H4 (cell line): ENCODE measurements around the gene TNFRSF1B. TPM values are rescaled to one million over a fixed set of nuclear protein-coding genes. Genes with fewer than 3 reads are reported as not detected.
"Not testable (repeated sequence)": the region's sequence is repeated elsewhere in the genome, so short reads cannot be mapped to it uniquely, and the experiment has no call there.

Experiments used
- DNase-seq: peaks from one replicate; pipeline ENCODE4 v3.0.0-alpha.2; 2015; ENCODE audit warnings: low spot score
- total RNA-seq: library from RNA; depleted of rRNA; stranded (reverse); fragments of >200 nt; shearing (Covaris generic); gene quantifications from 2 replicates; pipeline ENCODE4 v1.2.3, GENCODE V29; 2014

Gene TNFRSF1B
- total RNA-seq, 1 experiment from 2014 or later, result 0.93 TPM

- no peak for DNase-seq
These were observed 53.0 kb downstream of the TNFRSF1B start for GRCh38 chr1:12219800-12220199.

DNA sequence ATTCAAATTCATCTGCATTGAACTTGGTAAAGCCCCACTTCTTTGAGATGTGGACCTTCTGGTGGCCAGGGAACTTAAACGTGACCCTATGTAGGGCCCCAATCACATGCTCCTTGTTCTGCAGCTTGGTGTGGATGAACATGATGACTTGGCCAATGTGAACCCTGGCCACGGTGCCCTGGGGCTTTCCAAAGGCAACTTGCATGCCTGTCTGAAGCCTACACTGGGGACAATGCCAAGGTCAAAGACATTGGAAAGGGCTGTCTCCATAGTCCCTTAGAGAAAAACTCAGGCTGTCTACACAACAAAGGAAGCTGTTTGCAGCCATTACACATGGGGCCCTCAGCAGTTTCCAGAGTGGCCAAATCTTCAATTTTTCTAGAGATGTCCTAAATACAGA is 54.1 kb downstream of the TNFRSF1B start:
- DNase-seq, result no peak

DNA sequence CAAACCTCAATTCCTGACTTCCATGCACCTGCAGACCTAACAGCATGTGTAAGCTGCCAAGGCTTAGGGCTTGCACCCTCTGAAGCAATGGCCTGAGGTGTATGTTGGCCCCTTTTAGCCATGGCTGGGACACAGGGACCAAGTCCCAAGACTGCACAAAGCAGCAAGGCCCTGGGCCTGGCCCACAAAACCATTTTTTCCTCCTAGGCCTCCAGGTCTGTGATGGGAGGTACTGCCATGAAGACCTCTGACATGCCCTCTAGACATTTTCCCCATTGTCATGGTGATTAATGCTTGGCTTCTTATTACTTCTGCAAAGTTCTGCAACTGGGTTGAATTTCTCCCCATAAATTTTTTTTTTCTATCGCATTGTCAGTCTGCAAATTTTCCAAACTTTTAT is 55.9 kb downstream of the TNFRSF1B start:
- DNase-seq, result not testable (repeated sequence)

DNA sequence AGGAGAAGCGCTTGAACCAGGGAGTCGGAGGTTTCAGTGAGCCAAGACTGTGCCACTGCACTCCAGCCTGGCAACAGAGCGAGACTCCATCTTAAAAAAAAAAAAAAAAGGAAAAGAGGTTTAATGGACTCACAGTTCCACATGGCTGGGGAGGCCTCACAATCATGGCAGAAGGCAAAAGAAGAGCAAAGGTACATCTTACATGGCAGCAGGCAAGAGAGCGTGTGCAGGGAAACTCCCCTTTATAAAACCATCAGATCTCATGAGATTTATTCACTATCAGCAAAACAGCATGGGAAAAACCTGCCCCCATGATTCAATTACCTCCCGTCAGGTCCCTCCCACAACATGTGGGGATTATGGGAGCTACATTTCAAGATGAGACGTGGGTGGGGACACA is 57.3 kb downstream of the TNFRSF1B start:
- DNase-seq, result not testable (repeated sequence)

DNA sequence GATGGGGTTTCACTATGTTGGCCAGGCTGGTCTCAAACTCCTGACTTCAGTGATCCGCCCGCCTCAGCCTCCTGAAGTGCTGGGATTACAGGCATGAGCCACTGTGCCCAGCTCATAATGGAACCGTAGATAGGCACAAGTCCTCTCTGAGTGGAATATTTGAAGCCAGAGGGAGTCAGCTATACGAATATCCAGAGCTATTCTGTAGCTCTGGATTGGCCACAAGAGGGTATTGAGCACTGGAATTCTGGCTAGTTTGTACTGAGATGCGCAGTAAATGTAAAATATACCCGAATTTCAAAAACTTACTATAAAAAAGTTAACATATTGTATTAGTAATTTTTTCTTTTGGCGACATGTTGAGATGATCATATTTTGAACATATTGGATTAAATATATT is 62.2 kb downstream of the TNFRSF1B start:
- DNase-seq, result no peak

DNA sequence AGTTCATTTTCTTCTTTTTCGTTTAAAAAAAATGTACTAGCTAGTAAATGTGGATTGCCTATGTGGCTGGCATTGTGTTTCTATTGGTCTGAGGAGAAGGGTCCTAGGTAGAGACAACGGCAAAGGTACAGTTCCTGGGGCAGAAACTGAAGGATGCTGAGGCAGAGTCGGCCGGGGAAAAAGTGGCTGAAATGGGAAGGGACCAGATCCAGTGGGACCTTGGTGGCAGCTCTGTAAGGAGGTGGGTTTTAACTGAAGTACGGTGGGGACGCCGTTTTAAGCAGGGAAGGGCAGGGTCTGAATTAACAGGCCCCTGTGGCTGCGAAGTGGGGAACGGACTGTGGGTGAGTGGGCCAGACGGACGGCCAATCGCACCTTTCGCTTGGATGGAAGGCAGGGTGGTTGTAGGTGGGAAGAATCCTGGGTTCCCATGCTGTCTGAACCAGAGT is 62.6 kb downstream of the TNFRSF1B start:
- no peak for DNase-seq

GRCh38 chr1:12229835-12230548 is 63.2 kb downstream of the TNFRSF1B start, which contains the start of gene VPS13D:
TSS of gene VPS13D (plus strand) at chr1:12230030. CDS start at chr1:12234267, 4,237 bp downstream.
- DNase-seq, result peak; percentile 56

DNA sequence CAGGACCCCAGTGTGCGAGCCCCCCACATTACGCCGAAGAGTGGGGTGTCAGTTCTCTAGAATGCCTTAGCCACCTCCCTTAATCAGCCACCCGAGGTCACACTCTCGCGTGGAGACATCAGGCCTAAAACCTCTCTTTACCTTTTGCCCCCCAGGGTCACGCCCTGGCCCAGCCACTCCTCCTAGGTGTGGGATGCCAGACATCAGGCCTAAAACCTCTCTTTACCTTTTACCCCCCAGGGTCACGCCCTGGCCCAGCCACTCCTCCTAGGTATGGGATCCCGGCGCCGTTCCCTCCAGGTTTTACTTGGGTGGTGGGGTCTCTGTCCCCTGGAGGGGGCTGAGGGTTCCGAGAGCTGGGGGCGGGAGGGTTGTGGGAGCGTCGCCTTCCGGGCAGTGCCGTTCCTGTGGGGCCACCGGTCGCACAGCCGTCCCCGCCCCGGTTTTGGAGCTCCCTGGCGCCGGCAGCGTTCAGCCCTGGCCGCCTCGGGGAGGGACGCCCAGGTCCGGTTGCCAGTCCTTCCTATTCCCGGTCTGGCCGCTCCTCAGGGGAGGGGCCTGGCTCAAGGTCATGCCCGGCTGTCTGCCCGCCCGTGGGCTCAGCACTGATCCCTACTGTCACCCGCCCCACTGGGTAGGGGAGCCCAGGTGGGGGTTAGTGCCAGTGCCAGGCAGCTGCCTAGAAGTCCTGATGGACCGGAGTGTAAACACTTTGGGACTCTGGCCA is 63.9 kb downstream of the TNFRSF1B start:
- no peak for DNase-seq

GRCh38 chr1:12231276-12231595 is 64.4 kb downstream of the TNFRSF1B start:
- DNase-seq, result no peak

DNA sequence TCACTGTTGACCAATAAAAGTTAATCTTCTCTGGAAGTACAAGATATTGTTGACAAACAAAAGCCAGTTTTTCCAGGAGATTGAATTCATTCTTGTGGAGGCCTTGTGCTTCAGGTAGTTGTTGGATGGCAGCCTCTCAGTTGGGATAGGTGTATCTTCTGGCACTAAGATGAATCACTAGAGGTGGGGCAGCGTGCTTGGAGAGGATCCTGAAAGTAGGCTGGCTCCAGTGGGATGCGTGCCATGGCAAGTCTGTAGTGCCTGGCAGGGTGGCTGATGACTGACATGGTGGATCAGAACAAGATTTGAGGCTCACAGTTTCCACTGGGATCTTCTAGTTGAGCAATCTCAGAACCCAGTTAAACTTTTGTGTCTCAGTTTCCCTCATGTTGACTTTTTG is 65.4 kb downstream of the TNFRSF1B start:
- DNase-seq, result no peak

- DNase-seq, result no peak
These were observed 77.3 kb downstream of the TNFRSF1B start for GRCh38 chr1:12244078-12244477.

DNA sequence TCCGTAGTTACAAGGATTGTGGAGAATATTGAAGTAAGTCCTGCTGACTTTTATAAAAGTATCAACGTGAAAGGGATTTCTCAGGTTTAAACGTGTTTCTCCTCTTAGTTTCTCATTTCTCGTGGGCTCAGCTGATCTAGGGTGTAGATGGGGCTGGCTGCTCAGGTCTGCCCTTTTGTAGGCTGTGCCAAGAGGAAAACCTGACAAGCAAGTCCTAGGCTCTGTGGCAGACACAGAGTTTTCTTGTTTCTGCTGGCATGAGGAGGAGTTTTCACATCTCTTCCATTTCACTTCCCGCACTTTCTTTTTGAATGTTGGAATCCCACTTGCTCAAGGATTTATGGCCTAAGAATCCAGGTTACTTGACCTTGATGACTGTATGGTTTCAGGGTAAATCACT is 77.8 kb downstream of the TNFRSF1B start:
- no peak for DNase-seq

DNA sequence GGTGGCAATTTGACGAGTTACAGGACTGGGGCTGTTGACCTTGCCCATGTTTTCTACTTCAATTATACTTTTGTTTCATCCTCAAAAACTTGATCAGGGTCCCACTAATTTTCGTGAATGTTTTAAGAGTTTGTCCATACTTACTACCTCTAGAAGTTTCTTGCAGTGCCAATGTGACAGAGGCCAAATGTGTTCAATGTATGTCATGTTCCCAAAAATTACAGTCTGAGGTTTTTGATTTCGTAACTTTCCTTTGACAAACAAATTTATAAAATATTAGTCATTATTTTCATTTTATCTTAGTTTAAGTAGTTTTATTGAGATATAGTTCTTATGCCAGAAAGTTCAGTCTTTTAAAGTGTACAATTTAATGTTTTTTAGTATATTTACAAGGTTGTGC is 78.3 kb downstream of the TNFRSF1B start:
- DNase-seq, result no peak

DNA sequence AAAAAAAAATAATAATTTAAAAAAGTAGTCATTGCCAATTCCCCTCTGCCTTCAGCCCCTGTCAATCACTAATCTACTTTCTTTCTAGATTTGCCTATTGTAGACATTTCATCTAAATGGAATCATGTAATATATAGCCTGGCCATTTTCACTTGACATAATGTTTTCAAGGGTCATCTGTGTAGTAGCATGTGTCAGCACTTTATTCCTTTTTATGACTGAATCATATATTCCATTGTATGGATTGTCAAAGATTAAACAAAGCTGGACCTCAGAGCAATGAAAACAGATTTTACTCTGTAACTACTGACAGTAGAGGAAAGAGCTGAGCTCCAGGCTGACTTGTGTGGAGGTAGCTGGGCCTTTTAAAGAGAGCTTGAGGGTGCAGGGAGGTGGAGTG is 78.9 kb downstream of the TNFRSF1B start:
- DNase-seq, result no peak

DNA sequence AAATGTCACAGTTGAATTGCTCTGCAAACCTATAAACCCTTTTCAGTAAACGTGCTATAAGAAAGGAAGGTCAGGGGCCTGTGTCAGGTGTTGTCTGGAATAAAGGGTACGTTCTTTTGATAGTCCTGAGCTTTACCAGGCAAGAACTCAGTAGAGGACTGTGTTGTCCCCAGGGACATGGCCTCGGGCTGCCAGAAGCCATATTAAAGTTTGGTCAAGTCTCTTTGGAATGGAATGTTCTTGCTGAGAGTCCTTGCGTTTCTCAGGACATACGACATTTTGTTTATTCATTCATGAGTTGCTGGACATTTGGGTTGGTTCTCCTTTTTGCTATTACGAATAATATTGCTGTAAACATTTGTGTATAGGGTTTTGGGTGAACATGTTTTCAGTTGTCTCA is 79.8 kb downstream of the TNFRSF1B start:
- no peak for DNase-seq

GRCh38 chr1:12249181-12249580 is 82.4 kb downstream of the TNFRSF1B start:
- DNase-seq, result no peak

DNA sequence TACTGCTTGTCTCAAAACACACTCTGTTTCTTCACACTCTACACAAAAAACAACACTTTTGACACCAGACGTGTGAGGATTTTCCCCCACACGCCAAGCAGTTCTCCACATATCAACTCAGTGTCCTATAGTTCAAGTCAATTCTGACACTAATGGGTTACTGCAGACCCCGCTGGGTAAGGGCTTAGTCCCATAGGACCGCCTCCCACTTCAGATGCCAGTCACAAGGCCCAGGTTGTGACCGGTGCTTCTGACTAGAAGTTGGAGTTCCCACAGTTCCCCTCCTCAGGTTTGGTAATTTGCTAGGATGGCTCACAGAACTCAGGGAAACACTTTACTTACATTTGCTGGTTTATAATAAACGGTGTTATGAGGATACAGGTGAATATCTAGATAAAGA is 83.0 kb downstream of the TNFRSF1B start:
- no peak for DNase-seq

DNA sequence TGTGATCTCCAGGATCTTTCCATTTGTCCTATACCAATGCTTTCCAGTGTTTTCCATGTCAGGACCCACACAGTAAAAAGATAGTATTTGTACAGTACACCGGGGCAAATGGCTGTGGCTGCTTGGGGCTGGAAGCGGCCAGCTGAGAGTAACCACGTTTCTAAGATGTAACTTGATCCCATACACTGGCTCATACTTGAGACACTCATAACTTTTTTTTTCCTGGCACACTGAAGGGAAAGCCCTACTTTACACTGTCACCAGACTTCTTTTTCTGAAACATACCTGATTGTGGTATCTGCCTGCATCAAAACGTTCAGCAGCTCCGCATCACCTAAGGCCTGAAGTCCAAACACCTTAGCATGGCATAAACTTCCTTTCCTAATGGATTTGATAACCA is 84.7 kb downstream of the TNFRSF1B start:
- no peak for DNase-seq

DNA sequence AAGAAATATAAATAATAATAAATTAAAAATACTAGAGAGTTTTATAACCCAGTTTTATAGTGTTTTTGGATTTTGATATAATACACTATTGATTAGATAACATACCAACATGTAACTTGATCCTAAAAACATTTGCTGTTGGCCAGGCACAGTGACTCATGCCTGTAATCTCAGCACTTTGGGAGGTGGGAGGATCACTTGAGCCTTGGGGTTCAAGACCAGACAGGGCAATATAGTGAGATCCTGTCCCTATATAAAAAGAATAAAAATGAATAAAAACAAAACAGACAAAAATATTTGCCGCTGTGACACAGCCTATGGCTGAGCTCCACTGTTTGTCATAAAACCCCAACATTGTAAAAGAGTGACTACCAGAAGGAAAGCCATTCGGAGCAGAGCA is 89.1 kb downstream of the TNFRSF1B start:
- no peak for DNase-seq

DNA sequence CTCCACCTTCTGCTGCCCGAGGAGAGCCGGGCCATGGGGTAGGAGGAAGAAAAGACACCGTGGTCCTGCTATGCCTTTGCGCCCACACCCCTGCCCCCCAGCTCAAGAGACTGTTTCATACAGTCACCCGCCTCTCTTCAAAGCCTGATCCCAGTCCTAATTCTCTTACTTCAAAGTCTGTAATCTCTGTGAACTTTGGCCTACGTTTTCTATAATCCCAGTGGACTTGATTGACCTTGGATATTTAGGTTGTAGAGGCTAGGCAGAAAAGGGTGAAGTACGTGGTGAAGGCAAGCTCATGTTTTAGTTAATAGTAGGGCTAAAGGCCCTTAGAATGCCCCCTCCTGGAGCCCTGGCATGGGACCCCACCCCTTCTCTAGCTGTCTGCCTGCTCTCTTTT is 91.5 kb downstream of the TNFRSF1B start:
- no peak for DNase-seq
